EL (cell line): ENCODE data around the gene TAF1C.
A peak's percentile ranks its signal among the peaks of the same experiment; 100 is the strongest.

ENCODE experiments used
- DNase-seq: peaks from one replicate; pipeline ENCODE4 v3.0.0-alpha.2; 2016

Gene TAF1C

GRCh38 chr16:84182104-84182503 lies 4.8 kb downstream of the TAF1C start:
- no peak for DNase-seq

- DNase-seq: no peak
Measured at GRCh38 chr16:84181144-84181915, 5.5 kb downstream of the TAF1C start.

DNA sequence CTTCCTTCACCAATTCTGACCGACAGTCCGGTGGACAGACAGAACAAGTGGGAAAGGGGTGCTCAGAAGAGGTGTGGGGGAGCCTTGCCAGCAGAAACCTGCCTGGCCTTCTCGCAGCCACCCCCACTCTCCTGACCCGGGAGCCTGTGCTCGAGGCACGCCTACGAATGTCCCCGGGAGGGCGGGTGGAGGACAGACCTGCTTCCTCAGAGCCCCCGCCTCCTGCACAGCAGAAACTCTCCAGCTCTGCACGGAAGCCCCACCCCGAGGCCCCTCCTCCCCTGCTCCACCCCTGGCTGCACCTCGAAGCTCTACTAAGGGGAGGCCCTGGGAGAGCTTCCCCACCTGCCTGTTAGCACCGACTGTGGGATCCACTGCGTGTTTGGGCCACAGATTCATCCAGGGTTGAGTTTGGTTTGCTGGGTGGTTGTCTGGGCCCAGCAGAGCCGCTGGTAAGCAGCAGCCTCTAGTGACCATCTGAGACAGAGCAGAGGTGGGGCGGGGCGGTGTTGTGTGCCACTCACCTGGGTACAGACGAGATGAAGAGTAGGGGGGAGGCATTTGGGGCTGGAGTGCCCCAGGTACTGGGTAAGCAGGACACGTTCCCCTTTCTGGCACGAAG lies 6.2 kb downstream of the TAF1C start:
- DNase-seq: no peak

- DNase-seq: no peak
Measured at GRCh38 chr16:84179612-84180320, 7.1 kb downstream of the TAF1C start.

DNA sequence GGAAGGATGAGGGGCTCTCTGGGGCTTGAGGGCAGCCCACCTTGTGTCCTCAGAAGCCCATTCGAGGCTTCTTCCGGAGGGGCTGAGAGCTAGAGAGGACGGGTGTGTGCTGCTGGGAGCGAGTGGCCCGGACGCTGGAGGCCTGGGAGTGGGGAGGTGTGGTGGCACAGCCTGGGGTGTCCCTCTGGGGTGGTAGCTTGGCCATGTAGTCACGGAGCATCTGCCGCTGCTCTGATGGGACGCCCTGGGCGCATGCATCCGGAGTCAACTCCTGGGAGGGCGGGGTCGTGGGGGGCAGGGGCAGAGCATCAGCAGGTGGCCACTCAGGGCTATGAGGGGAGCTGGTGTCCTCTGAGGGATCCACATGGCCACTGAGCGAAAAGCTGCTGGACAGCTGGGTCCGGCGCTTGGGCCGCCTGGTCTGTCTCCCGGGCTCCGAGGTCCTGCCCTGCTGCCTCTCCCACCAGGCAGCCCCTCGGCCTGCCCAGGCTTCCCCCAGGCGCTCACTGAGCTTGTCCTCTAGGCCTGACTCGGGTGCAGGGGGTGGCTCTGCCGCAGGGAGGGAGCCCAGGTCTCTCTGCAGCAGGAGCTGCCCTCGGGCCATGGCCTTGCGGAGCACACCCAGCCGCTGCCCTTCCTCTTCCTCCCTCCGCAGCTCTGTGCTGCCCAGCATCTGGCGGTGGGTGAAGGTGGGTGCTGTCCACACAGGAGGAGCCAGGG lies 7.8 kb downstream of the TAF1C start:
- no peak for DNase-seq

- no peak for DNase-seq
Measured at GRCh38 chr16:84178146-84178765, 8.6 kb downstream of the TAF1C start.

DNA sequence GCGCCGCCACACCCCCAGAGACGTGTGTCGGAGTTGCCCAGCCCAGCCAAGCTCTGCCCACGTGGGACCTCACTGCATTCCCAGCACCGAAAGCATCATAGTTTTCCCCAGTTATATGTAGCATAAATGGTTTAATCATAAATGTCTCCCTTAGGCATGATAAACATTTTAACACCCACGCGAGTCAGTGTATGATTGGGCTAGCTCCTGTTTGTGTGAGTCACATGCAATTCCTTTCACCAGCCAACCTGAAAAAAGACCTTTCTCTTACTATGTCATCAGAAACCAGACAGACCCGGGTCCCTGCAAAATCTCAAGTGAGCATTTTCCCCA lies 9.2 kb downstream of the TAF1C start:
- DNase-seq: peak; percentile 36

DNA sequence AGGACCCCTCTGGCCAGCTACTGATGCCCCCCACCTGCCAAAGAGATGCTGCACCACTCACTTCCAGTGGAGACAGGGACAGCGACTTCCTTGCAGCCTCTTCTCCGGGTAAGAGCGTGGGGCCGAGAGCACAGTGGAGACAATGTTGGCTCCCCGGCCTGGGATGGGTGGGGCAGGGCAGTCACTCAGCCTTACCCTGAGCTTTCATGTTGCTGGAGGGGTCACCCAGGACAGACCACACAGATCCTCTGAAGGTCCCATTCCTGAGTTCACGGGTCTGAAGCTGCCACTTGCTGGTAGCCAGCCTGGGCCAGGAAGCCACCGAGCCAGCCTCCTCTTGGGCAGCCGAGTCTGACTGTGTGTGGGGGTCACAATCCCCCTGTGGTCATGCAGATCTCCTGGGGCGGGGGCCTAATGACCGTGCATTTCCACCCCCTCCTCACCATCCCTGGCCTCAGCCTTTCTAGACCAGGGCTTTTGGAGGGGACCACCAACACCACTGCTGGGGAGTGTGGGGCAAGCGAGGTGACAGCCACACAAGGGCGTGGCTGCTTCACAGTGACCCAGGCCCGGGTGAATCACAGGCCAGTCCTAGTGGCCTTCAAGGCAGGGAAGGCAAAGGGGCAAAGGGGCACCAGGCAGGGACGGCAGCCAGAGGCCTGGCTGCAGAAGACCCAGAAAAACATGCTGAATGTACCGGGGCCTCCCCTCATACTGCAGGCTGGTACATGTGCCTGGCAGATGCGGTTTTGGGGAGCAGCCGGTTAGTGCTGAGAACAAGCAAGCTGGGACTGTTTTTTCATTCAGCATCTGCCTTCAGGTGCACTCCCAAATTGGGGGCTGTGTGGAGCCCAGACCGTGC lies 10.4 kb downstream of the TAF1C start:
- DNase-seq: no peak

DNA sequence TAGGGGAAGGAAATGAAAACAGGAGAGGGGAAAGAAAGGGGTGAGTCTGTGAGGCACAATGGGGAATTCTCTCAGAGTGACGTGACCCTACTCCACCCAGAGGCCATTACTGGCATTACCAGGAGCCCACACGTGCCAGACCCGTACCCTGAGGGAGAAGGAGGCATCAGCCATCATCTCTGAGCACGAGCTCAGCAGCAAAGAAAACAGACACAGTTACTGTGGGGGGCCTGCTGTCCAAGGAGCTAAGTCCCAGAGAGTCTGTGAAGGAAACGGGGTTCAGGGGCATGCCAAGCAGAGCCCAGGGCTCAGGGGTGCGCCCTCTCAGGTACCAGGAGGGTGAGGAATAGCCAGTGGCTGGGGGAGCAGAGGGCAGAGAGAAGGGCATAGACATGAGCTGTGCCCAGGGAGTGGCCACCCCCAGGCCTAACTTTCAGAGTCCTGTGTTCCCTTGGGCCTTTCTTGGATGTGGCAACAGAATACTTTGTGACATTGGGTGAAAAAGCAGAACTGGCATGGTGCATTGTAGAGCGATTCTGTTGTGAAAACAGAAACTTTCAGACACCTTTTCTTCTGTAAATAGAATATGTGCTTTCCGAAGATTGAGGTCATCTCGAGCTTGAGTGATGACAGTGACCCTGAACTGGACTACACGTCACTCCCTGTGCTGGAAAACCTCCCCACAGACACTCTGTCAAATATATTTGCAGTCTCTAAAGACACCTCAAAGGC lies 11.3 kb downstream of the TAF1C start:
- no peak for DNase-seq

- no peak for DNase-seq
Measured at GRCh38 chr16:84174396-84174795, 12.5 kb downstream of the TAF1C start.

DNA sequence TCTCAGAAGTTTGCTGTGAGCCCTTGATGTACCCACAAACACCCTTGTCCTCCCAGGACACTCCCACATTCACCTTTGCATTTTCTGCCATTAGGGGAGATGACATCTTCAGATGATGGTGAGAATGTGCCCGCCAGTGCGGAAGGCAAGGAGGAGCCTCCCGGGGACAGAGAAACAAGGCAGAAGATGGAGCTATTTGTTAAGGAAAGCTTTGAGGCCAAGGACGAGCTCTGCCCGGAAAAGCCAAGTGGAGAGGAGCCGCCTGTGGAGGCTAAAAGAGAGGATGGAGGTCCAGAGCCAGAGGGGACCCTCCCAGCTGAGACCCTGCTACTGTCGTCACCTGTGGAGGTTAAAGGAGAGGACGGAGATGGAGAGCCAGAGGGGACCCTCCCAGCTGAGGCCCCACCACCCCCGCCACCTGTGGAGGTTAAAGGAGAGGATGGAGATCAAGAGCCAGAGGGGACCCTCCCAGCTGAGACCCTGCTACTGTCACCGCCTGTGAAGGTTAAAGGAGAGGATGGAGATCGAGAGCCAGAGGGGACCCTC lies 17.0 kb downstream of the TAF1C start:
- DNase-seq: no peak

- no peak for DNase-seq
Measured at GRCh38 chr16:84166796-84167695, 19.8 kb downstream of the TAF1C start.

DNA sequence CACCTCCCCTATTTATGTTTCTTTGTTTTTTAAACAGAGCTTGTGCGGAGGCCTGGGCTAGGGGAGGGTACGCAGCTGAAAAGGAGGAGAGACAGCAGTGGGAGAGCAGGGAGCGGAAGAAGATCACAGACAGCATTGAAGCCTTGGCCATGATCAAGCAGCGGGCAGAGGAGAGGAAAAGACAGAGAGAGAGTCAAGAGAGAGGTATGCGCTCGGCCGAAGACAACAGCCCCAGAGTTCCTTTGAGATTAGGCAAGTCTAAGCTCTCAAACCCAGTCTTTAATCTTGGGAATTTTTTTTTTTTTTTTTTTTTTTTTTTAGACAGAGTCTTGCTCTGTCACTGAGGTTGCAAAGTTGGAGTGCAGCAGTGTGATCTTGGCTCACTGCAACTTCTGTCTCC lies 21.1 kb downstream of the TAF1C start:
- no peak for DNase-seq

DNA sequence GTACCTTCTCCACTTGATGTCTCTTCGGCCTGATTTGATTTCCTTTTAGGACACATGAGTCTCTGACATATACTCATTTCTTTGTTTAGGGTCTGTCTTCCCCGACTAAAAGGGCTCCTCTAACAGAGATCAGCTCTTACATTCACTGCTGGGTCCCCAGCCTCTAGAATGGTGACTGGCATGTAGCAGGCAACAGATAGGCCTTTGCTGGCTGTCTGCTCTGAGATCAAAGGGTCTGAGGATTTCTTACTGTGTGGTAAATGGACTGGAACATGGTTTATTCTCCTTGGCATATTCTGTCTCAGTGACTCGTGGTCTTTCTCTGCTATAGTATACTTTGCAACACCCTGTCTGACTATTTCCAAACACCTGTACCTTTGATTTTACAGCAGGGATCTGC lies 25.1 kb downstream of the TAF1C start:
- no peak for DNase-seq

DNA sequence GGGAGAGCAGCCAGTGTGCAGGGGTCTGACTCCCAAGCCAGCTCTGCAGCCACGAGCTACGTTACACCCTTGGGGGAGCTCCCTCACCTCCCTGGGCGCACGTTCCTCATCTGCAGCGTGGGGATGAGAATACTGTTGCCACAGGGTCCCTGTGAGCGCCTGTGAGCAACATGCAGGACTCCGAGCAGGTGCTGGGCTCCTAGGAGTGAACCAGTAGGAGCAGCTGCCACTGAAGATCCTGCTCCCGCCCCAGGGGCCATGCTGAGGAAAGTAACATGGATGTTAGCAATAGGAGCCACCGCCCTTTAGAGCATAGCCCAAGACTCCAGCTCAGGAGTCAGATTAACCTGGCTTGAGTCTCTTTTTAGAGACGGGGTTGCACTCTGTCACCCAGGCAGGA lies 25.8 kb downstream of the TAF1C start:
- no peak for DNase-seq

GRCh38 chr16:84159800-84160199 lies 27.1 kb downstream of the TAF1C start:
- no peak for DNase-seq

DNA sequence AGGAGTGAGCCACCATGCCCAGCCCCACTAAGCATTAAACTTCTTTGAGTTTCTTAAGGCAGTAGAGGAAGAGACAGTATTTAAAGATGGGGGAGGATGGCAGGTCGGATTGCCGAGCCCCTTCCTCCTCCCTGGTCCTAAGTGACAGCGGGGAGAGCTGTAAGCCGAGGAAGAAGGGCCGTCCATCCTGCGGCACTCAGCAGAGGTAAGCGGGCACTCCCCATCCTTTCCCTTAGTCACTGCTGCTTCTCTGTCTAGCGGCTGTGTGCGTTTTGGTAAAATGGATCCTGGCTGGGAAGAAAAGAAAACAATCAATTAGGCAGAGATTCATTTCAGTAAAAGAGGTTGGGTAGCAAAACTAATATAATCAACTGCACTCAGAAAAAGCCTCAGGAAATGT lies 27.9 kb downstream of the TAF1C start:
- DNase-seq: no peak

- peak; percentile 14 for DNase-seq
Measured at GRCh38 chr16:84156342-84156784, 30.5 kb downstream of the TAF1C start.

DNA sequence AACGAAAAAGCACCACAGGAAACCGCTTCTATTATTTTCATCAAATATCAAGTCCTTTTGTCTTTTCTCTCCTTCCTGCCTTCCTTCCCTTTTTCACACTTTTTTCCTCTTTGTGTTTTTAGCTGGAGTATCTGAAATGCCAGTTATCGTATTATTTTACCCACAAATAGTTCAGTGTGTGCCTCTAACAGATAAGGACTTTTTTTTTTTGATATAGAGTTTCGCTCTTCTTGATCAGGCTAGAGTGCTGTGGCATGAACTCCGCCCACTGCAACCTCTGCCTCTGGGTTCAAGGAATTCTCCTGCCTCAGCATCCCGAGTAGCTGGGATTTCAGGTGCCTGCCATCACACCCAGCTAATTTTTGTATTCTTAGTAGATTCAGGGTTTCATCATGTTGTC lies 31.1 kb downstream of the TAF1C start:
- no peak for DNase-seq

GRCh38 chr16:84155226-84155625 lies 31.6 kb downstream of the TAF1C start:
- no peak for DNase-seq
